Thyroid gland (tissue), 4 donors: ENCODE measurements around the gene MBD3L2B.

Experiments used
- POLR2A ChIP-seq, 2 donors: fragments of 450-650 bp; IDR thresholded peaks; one replicate each; pipeline ENCODE4 v1.6.1; 2017; ENCODE audit warnings: antibody characterized with exemption in 2 of 2, mild to moderate bottlenecking in 2 of 2, moderate library complexity in 1 of 2
- TF ChIP-seq, protein P1 (sequence below), 6 experiments: fragments of 200-600 bp in 3 of 6; fragments of 450-650 bp in 3 of 6; sonication (generic) in 3 of 6; IDR thresholded peaks; one replicate each; pipeline ENCODE4 v1.5.1; 2016 to 2019; ENCODE audit warnings: antibody characterized with exemption in 6 of 6, mild to moderate bottlenecking in 2 of 6, inconsistent platforms in 1 of 6, moderate library complexity in 1 of 6

GRCh38 chr19:7010722-7011593, 10.3 kb downstream of the MBD3L2B start:
- TF ChIP-seq, protein P1, sequence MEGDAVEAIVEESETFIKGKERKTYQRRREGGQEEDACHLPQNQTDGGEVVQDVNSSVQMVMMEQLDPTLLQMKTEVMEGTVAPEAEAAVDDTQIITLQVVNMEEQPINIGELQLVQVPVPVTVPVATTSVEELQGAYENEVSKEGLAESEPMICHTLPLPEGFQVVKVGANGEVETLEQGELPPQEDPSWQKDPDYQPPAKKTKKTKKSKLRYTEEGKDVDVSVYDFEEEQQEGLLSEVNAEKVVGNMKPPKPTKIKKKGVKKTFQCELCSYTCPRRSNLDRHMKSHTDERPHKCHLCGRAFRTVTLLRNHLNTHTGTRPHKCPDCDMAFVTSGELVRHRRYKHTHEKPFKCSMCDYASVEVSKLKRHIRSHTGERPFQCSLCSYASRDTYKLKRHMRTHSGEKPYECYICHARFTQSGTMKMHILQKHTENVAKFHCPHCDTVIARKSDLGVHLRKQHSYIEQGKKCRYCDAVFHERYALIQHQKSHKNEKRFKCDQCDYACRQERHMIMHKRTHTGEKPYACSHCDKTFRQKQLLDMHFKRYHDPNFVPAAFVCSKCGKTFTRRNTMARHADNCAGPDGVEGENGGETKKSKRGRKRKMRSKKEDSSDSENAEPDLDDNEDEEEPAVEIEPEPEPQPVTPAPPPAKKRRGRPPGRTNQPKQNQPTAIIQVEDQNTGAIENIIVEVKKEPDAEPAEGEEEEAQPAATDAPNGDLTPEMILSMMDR (IDR thresholded peaks at IDR 0.05), result no peak
- TF ChIP-seq POLR2A (IDR thresholded peaks at IDR 0.05), result no peak
